Suppressor macrophage treated with lipopolysaccharide for 1 hour (primary cell): Measurements from ENCODE around the gene CCDC182.

ENCODE experiments used
- DNase-seq, 3 donors: peaks; one replicate each; pipeline ENCODE4 v3.0.0-alpha.2; 2020 to 2022

Gene CCDC182

DNA sequence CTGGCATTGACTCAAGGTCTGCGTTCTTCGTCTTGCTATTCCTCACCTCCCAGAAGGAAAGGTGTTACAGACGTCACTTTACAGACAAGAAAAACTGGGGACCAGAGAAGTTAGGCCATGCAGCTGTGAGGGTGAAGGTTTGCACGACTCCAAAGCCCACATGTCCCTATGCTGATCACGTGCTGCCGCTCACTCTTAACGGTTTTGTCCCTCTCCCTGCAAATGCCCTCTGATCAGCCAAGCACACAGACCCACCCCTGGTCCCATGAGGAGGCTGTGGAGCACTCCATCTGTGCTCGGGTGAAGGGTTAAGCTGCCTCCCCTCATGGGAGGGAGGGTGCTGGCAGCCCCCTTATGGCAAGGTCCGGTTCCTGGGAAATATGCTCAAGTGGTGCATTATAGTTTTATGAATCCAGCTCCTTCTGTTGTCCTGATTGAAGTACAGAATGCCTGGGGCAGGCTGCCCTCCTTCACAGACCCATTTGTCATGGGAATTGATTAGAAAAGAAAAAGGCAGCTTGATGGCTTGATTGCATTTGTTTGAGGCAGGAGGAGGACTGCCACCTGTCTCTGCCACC is 18.8 kb downstream of the CCDC182 start:
- DNase-seq, result no peak

GRCh38 chr17:57724729-57725125 is 20.4 kb downstream of the CCDC182 start:
- DNase-seq, result no peak

GRCh38 chr17:57724026-57724728 is 20.9 kb downstream of the CCDC182 start:
- DNase-seq, result peak; percentile 71 to 76 (median 72)

GRCh38 chr17:57723427-57724025 is 21.6 kb downstream of the CCDC182 start:
- DNase-seq, result no peak

GRCh38 chr17:57722704-57723043 is 22.4 kb downstream of the CCDC182 start:
- DNase-seq, result no peak

- no peak for DNase-seq
Measured at GRCh38 chr17:57721967-57722703, 23.0 kb downstream of the CCDC182 start.

DNA sequence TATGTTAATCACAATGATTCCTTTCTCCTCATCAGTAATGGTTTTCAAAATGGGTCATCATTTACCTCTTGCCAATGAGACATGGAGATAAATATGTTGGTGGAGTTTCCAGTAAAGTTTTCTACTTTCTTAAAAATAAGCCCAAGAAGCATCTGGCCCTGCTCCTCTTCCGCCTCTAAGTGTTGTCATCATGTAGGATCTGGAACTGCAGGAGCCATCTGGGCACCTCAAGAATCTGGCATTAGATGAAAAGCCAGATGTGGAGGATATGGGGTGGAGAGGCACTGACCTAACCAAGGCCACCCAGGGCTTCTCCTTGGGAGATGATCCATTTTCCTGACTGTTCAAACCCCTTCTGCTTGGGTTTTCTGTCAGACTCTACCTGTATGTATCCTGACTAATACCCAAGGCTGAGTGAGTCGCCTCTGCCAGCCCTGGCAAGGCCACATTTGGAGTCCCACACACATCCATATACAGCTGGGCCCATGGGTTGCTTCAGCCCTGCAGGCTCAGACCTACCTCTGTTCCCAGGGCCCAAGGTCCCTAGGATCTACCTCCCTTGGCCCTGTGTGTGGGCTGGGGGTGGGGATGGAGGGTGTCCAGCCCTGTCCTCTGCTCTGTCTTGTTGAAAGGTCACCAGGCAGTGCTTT is 24.6 kb downstream of the CCDC182 start:
- DNase-seq, result no peak

- DNase-seq, result no peak
Measured at GRCh38 chr17:57718878-57719277, 26.2 kb downstream of the CCDC182 start.

- DNase-seq, result no peak
Measured at GRCh38 chr17:57715981-57716380, 29.1 kb downstream of the CCDC182 start.

DNA sequence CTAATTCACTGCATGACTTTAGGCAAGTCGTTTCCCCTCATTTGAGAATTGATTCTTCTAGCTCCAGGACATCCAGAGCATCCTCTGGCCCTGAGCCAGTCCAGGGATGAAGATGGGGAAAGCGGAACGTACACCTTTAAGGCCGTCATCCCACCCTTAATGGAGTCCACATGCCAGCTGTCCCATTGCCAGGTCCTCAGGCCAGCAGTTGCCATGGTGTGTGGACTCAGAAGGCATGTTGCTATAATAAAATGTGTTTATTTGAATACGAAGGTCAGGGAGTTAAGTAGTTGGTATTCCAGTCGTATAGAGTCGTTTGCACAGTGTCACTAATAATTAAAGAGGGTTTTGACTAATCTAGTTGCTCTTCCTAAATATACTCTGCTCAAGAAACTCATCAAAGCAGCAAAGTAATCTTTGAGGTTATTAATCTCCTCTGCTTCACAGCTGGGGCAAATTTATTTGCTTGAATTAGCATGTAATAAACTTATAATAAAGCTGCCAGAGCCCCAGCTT is 30.4 kb downstream of the CCDC182 start:
- DNase-seq, result no peak

- DNase-seq, result no peak
Measured at GRCh38 chr17:57713140-57713539, 32.0 kb downstream of the CCDC182 start.

DNA sequence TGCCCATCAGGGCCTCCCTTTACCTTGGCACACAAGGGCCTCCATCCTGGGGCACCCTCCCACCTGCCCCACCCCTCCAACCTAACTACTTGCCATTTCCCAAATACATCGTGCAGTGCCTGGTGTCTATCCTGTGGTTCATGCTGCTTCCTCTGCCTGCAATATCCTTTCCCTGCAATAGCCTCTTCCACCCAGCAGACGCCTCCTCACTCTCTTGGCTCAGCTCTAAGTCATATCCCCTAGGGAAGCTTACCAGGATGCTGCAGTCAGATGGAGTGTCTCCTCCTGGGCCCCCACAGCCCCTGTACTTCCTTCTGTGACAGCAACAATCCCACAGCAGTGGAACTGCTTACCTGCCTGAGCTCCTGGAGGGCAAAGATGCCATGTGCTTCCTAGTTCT is 36.7 kb downstream of the CCDC182 start:
- DNase-seq, result peak in 2 of 3 donors; percentile 16 to 22

- no peak for DNase-seq
Measured at GRCh38 chr17:57707892-57708291, 37.2 kb downstream of the CCDC182 start.

- DNase-seq, result no peak
Measured at GRCh38 chr17:57706761-57707160, 38.3 kb downstream of the CCDC182 start.

DNA sequence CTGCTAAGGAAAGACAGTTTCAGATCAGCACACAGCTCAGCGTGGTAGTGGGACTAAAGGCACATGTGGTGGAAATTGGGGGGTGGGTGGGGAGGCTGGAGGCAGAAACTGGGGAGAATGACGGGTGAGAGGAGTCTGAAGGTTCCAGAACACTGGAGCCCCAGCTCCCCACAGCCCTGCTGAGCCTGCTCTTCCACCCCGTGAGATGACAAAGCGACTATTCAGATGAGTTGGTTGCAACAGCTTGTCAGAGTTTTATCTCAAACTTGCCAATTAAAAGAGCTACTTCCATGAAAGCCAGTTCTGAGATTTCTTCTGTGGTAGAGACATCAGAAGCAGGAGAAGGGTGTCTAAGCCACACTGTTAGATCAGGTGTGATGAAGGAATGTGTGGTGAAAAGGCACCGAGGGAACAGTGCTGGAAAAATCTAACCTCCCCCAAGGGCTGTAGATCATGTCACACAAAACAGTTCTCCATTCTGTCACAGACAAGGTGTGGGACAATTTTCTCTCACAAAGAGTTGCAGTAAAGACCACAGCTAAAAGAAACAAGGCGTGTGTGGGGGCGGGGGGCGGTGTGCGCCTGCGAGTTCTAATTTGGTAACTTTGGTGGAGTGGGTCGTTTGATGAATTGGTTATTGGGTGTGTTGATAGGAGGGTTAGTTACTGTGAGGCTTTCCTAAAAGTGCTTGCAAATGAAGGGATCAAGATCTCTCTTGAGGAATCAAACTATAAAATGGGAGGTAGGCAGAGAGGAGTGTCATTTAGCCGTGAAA is 39.0 kb downstream of the CCDC182 start:
- DNase-seq, result no peak

- no peak for DNase-seq
Measured at GRCh38 chr17:57704448-57704847, 40.7 kb downstream of the CCDC182 start.

- DNase-seq, result no peak
Measured at GRCh38 chr17:57703273-57703672, 41.8 kb downstream of the CCDC182 start.

DNA sequence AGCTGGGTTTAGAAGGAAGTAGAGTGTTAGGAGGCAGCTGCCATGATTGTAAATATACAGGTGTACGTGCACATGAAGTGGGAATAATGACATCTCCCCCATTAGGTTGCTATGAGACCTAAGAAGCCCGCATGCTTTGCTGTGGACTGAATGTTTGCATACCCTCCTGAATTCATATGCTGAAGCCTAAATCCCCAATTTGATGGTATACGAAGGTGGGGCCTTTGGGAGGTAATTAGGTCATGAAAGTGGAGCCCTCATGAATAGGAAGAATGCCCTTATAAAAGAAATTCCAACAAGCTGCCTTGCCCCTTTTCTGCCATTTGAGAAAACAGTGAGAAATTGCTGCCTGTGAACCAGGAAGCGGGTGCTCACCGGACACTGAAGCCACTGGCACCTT is 44.0 kb downstream of the CCDC182 start:
- DNase-seq, result no peak

GRCh38 chr17:57699751-57700219 is 45.3 kb downstream of the CCDC182 start:
- no peak for DNase-seq

GRCh38 chr17:57697891-57698711 is 47.0 kb downstream of the CCDC182 start:
- DNase-seq, result peak in 2 of 3 donors; percentile 13 to 18

DNA sequence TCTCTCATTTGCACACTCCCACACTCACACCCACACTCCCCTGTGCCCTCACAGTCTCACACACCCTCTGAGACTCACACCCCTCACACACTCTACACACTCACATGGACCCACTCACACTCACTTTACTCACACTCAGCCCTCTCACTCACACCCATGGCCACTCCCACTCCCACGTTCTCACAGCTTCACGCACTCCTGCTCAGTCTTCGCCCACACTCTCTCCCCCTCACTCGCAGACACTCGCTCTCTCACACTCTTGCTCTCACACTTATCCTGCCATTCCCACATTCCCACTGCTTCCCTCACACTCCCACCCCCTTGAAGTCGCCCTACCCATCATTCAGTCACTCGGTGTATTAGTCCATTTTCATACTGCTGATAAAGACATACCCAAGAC is 47.9 kb downstream of the CCDC182 start:
- DNase-seq, result no peak
